GM12873 (cell line): ENCODE data around the gene RGN.
A peak's percentile ranks its signal among the peaks of the same experiment; 100 is the strongest.

ENCODE experiments used
- CTCF ChIP-seq: IDR thresholded peaks from 2 replicates; pipeline ENCODE4 v1.5.1; 2012; ENCODE audit warnings: low read depth, mild to moderate bottlenecking, moderate library complexity, low read length, control low read depth; ENCODE audit not compliant: insufficient read depth; ENCODE audit errors: missing control alignments

The RGN gene

GRCh38 chrX:47078129-47079043, at the start of gene RGN:
TSS of gene RGN (plus strand) at chrX:47078443. CDS start at chrX:47081145, 2,702 bp downstream.
- no peak for TF ChIP-seq CTCF

GRCh38 chrX:47030339-47030738, 47.9 kb upstream of the RGN start:
- peak; percentile 62 for TF ChIP-seq CTCF

- no peak for TF ChIP-seq CTCF
Measured at GRCh38 chrX:47047989-47048388, 30.3 kb upstream of the RGN start.

DNA sequence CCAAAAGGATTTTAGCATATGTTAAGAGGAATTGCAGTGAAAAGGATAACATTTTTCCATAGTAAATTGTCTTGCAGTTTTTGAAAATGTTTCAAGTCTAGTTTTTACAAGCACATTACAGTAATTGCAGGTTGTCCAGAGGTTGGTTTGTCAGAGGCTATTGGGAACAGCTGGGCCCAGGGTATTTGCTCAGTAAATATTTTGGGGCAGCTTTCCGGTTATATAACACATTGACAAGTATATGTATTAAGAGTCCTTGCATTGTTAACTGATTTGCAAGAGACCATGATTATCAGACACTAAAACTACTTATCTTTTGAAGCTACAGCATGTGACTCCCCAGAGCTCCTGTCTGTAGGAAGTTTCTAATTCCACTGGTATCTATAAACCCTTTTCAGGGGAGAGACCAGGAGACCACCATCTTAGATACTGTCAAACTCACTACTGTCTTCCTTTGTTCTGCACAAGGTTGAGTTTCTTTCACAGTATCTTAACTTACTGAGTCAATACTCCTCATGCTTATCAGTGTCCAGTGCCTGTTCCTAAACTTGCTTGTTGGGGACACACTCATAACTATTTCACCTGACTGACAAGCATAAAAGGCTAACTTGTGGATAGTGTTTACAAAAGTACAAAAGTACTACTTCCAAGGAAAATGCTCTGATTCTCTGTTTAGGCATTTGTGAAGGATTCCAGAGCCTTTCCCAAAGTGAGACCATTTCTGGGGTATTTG, 18.9 kb upstream of the RGN start:
- no peak for TF ChIP-seq CTCF

GRCh38 chrX:47060708-47061107, 17.5 kb upstream of the RGN start:
- no peak for TF ChIP-seq CTCF

- no peak for TF ChIP-seq CTCF
Measured at GRCh38 chrX:47061238-47061919, 16.9 kb upstream of the RGN start.

DNA sequence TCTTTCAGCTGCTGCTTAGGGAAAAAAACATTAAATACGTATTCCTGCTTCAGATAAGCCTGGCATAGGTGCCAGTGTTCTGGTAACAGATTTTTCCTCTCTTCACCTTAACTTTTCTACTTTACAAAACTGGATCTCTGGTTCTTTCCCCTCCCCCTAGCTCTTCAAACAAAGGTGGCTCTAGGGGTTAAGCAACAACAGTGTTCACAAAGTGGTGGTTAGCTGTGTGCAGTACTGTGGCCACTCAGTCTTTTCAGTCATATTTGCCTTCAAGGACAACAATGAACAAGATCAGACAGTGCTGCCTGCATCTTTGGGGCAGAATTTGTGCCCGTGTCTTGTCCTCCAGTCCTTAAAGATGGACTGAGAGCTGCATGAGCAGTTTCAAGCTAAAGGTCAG, 15.1 kb upstream of the RGN start:
- no peak for TF ChIP-seq CTCF
